ENCODE data around the gene TOX2.

GRCh38 chr20:44016525-44016924 lies 101.9 kb downstream of the TOX2 start:
- no peak for TF ChIP-seq CTCF (IDR thresholded peaks at IDR 0.05)
- no peak for TF ChIP-seq POLR2A (IDR thresholded peaks at IDR 0.05)
- no peak for TF ChIP-seq POLR2AphosphoS5 (IDR thresholded peaks at IDR 0.05)
- no peak for TF ChIP-seq EP300 (IDR thresholded peaks at IDR 0.05)
